ENCODE results near the gene CD300H. TPM values are rescaled to one million over a fixed set of nuclear protein-coding genes. Genes with fewer than 3 reads are reported as not detected.
A peak's percentile ranks its signal among the peaks of the same experiment; 100 is the strongest.

The CD300H gene
- total RNA-seq, 1 donor from 2014 or later = not detected

- TF ChIP-seq, protein P1, sequence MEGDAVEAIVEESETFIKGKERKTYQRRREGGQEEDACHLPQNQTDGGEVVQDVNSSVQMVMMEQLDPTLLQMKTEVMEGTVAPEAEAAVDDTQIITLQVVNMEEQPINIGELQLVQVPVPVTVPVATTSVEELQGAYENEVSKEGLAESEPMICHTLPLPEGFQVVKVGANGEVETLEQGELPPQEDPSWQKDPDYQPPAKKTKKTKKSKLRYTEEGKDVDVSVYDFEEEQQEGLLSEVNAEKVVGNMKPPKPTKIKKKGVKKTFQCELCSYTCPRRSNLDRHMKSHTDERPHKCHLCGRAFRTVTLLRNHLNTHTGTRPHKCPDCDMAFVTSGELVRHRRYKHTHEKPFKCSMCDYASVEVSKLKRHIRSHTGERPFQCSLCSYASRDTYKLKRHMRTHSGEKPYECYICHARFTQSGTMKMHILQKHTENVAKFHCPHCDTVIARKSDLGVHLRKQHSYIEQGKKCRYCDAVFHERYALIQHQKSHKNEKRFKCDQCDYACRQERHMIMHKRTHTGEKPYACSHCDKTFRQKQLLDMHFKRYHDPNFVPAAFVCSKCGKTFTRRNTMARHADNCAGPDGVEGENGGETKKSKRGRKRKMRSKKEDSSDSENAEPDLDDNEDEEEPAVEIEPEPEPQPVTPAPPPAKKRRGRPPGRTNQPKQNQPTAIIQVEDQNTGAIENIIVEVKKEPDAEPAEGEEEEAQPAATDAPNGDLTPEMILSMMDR (IDR thresholded peaks at IDR 0.05; ENCODE audit: insufficient read depth, low read depth, low read length) = no peak
- TF ChIP-seq EZH2 (IDR thresholded peaks at IDR 0.05; ENCODE audit: insufficient read depth, low read length) = no peak
- H3K9me3 ChIP-seq (ENCODE audit: insufficient read depth, low read depth, low read length) = no peaks in the 10 kb centered on the region
- H3K4me2 ChIP-seq (ENCODE audit: low read length) = no peak overlapping the region
- H3K9me3 Mint-ChIP-seq (ENCODE audit: unreplicated experiment) = peaks cover 7% of the 10 kb centered on the region
- H3K36me3 Mint-ChIP-seq (ENCODE audit: low read depth, unreplicated experiment) = no peaks in the 10 kb centered on the region
- no peak overlapping the region for H3K27ac Mint-ChIP-seq (ENCODE audit: unreplicated experiment)
- H3K79me2 ChIP-seq (ENCODE audit: insufficient read depth, low read length) = no peaks in the 10 kb centered on the region
- peaks cover 17% of the 10 kb centered on the region for H3K4me1 Mint-ChIP-seq (ENCODE audit: low read depth, unreplicated experiment)
- H3K4me1 ChIP-seq (ENCODE audit: insufficient read depth, low read length) = no peaks in the 10 kb centered on the region
- DNase-seq (ENCODE audit: low read depth) (no peak), FAIRE-seq (no peak)
- no peak overlapping the region for H3K27ac ChIP-seq (ENCODE audit: low read depth, low read length)
- no peaks in the 10 kb centered on the region for H3K36me3 ChIP-seq (ENCODE audit: insufficient read depth, low read length)
- no peak overlapping the region for H3K4me3 Mint-ChIP-seq (ENCODE audit: unreplicated experiment)
- peaks cover 15% of the 10 kb centered on the region for H3K27me3 ChIP-seq (ENCODE audit: insufficient read depth, low read length)
- H3K27me3 Mint-ChIP-seq (ENCODE audit: low read depth, unreplicated experiment) = peaks cover 65% of the 10 kb centered on the region
- no peaks in the 10 kb centered on the region for H4K20me1 ChIP-seq (ENCODE audit: insufficient read depth, low read length)
- no peak overlapping the region for H3K9ac ChIP-seq (ENCODE audit: low read length)
- no peak overlapping the region for H3K4me3 ChIP-seq (ENCODE audit: insufficient read depth, low read depth, low read length)
- H2AFZ ChIP-seq (ENCODE audit: low read depth, low read length) = no peak overlapping the region
Measured at GRCh38 chr17:74604200-74604599, 36.9 kb upstream of the CD300H start.

- H3K4me1 Mint-ChIP-seq (ENCODE audit: low read depth, unreplicated experiment) = peaks cover 17% of the 10 kb centered on the region
- H3K4me2 ChIP-seq (ENCODE audit: low read length) = no peak overlapping the region
- peaks cover 7% of the 10 kb centered on the region for H3K9me3 Mint-ChIP-seq (ENCODE audit: unreplicated experiment)
- no peaks in the 10 kb centered on the region for H4K20me1 ChIP-seq (ENCODE audit: insufficient read depth, low read length)
- H3K9ac ChIP-seq (ENCODE audit: low read length) = no peak overlapping the region
- no peaks in the 10 kb centered on the region for H3K4me1 ChIP-seq (ENCODE audit: insufficient read depth, low read length)
- no peak overlapping the region for H3K27ac Mint-ChIP-seq (ENCODE audit: unreplicated experiment)
- peaks cover 16% of the 10 kb centered on the region for H3K27me3 ChIP-seq (ENCODE audit: insufficient read depth, low read length)
- H3K4me3 ChIP-seq (ENCODE audit: insufficient read depth, low read depth, low read length) = no peak overlapping the region
- no peak for FAIRE-seq
- no peak overlapping the region for H3K4me3 Mint-ChIP-seq (ENCODE audit: unreplicated experiment)
- H3K36me3 ChIP-seq (ENCODE audit: insufficient read depth, low read length) = no peaks in the 10 kb centered on the region
- no peaks in the 10 kb centered on the region for H3K36me3 Mint-ChIP-seq (ENCODE audit: low read depth, unreplicated experiment)
- DNase-seq (ENCODE audit: low read depth) = no peak
- H2AFZ ChIP-seq (ENCODE audit: low read depth, low read length) = no peak overlapping the region
- H3K9me3 ChIP-seq (ENCODE audit: insufficient read depth, low read depth, low read length) = no peaks in the 10 kb centered on the region
- no peak for TF ChIP-seq EZH2 (IDR thresholded peaks at IDR 0.05; ENCODE audit: insufficient read depth, low read length)
- TF ChIP-seq, protein P1 (IDR thresholded peaks at IDR 0.05; ENCODE audit: insufficient read depth, low read depth, low read length) = no peak
- peaks cover 64% of the 10 kb centered on the region for H3K27me3 Mint-ChIP-seq (ENCODE audit: low read depth, unreplicated experiment)
- no peaks in the 10 kb centered on the region for H3K79me2 ChIP-seq (ENCODE audit: insufficient read depth, low read length)
- no peak overlapping the region for H3K27ac ChIP-seq (ENCODE audit: low read depth, low read length)
Measured at GRCh38 chr17:74603746-74604145, 36.4 kb upstream of the CD300H start.

DNA sequence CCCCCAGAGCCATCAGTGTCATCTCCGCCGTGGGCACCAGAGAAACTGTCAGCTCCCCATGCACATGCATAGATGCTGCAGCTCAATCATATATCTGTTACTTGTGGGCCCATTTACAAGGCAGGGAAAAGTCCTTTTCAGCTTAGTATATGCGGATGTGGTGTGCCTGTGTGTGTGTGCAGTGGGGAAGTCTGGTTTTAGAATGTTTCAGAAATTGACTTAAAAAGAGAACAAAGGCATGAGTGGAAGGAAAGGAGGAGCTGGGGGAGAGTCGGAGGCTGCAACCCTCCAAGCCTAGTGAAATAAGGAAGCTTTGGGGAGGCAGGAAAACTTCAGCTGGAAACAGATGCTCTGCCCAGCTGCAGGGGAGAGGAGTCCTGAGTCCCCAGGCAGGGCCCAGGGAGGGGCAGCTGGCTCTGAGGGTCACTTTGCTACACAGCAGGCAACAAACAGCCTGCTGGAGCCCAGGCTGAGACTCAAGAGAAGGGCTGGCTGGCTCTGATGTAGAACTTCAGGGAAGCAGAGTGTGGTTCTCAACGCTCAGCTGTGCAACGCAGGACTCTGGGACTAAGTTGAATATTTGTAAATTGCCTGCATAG is 35.8 kb upstream of the CD300H start:
- Histone ChIP-seq H3K4me1 (ENCODE audit: insufficient read depth, low read length) (no peaks in the 10 kb centered on the region), H3K27me3 (ENCODE audit: insufficient read depth, low read length) (peaks cover 16% of the 10 kb centered on the region), H3K4me3 (ENCODE audit: insufficient read depth, low read depth, low read length) (no peak overlapping the region), H3K9ac (ENCODE audit: low read length) (no peak overlapping the region), H3K79me2 (ENCODE audit: insufficient read depth, low read length) (no peaks in the 10 kb centered on the region), H3K4me2 (ENCODE audit: low read length) (no peak overlapping the region), H4K20me1 (ENCODE audit: insufficient read depth, low read length) (no peaks in the 10 kb centered on the region), H3K27ac (ENCODE audit: low read depth, low read length) (no peak overlapping the region), H3K36me3 (ENCODE audit: insufficient read depth, low read length) (no peaks in the 10 kb centered on the region), H3K9me3 (ENCODE audit: insufficient read depth, low read depth, low read length) (no peaks in the 10 kb centered on the region), H2AFZ (ENCODE audit: low read depth, low read length) (no peak overlapping the region)
- FAIRE-seq (no peak), DNase-seq (ENCODE audit: low read depth) (no peak)
- TF ChIP-seq EZH2 (IDR thresholded peaks at IDR 0.05; ENCODE audit: insufficient read depth, low read length) = no peak
- TF ChIP-seq, protein P1 (IDR thresholded peaks at IDR 0.05; ENCODE audit: insufficient read depth, low read depth, low read length) = no peak
- Mint-ChIP-seq H3K27me3 (ENCODE audit: low read depth, unreplicated experiment) (peaks cover 64% of the 10 kb centered on the region), H3K27ac (ENCODE audit: unreplicated experiment) (peak overlapping the region; percentile 17), H3K9me3 (ENCODE audit: unreplicated experiment) (peaks cover 7% of the 10 kb centered on the region), H3K4me1 (ENCODE audit: low read depth, unreplicated experiment) (peaks cover 17% of the 10 kb centered on the region), H3K36me3 (ENCODE audit: low read depth, unreplicated experiment) (no peaks in the 10 kb centered on the region), H3K4me3 (ENCODE audit: unreplicated experiment) (no peak overlapping the region)
